DND-41 (cell line): ENCODE data around the gene C16orf74.

Experiments used
- ATAC-seq: fragments of 200-7000 bp; cut with Tn5 transposase; 3 replicates; pipeline ENCODE4 v1.9.1; 2021; ENCODE audit warnings: low read depth; ENCODE audit not compliant: insufficient read depth
- DNase-seq: peaks from one replicate; pipeline ENCODE4 v3.0.0-alpha.2; 2020
- H2AFZ ChIP-seq: 2 replicates; pipeline ENCODE4 v1.6.0; 2012; ENCODE audit warnings: low read depth, low read length
- H3K27ac ChIP-seq: 2 replicates; pipeline ENCODE4 v1.5.1; 2012; ENCODE audit warnings: low read length, inconsistent platforms
- H3K27me3 ChIP-seq: fragments of 200-600 bp; sonication (generic); 2 replicates; pipeline ENCODE4 v1.6.0; 2012; ENCODE audit warnings: low read length, mild to moderate bottlenecking, inconsistent platforms; ENCODE audit not compliant: insufficient read depth, poor library complexity
- H3K36me3 ChIP-seq: 2 replicates; pipeline ENCODE4 v1.5.1; 2012; ENCODE audit warnings: low read length, inconsistent platforms; ENCODE audit not compliant: insufficient read depth
- H3K4me1 ChIP-seq: 2 replicates; pipeline ENCODE4 v1.5.1; 2012; ENCODE audit warnings: mild to moderate bottlenecking, low read length; ENCODE audit not compliant: insufficient read depth
- H3K4me2 ChIP-seq: 2 replicates; pipeline ENCODE4 v1.6.0; 2012; ENCODE audit warnings: mild to moderate bottlenecking, moderate library complexity, low read length, inconsistent platforms; ENCODE audit not compliant: insufficient read depth
- H3K4me3 ChIP-seq, 2 experiments: fragments of 200-600 bp in 1 of 2; shearing (Covaris generic) in 1 of 2; 2 replicates each; pipeline ENCODE4 v1.5.1; 2012 to 2016; ENCODE audit warnings: inconsistent platforms in 2 of 2, low read length in 2 of 2, mild to moderate bottlenecking in 2 of 2, low read depth in 1 of 2, moderate library complexity in 1 of 2
- H3K79me2 ChIP-seq: 2 replicates; pipeline ENCODE4 v1.6.0; 2012; ENCODE audit warnings: low read length, inconsistent platforms; ENCODE audit not compliant: insufficient read depth
- H3K9ac ChIP-seq: 2 replicates; pipeline ENCODE4 v1.6.0; 2012; ENCODE audit warnings: low read depth, mild to moderate bottlenecking, inconsistent platforms, low read length, moderate library complexity
- H3K9me3 ChIP-seq: 2 replicates; pipeline ENCODE4 v1.5.1; 2012; ENCODE audit warnings: low read length, moderate library complexity, mild to moderate bottlenecking, inconsistent platforms; ENCODE audit not compliant: insufficient read depth, severe bottlenecking
- H4K20me1 ChIP-seq: 2 replicates; pipeline ENCODE4 v1.6.0; 2012; ENCODE audit warnings: low read length; ENCODE audit not compliant: insufficient read depth
- EZH2 ChIP-seq: IDR thresholded peaks from 3 replicates; pipeline ENCODE4 v1.6.1; 2012; ENCODE audit warnings: borderline replicate concordance, low read depth, mild to moderate bottlenecking, moderate library complexity, low read length, inconsistent platforms; ENCODE audit not compliant: severe bottlenecking
- TF ChIP-seq, protein P1 (sequence below): IDR thresholded peaks from 2 replicates; pipeline ENCODE4 v1.5.1; 2012; ENCODE audit warnings: borderline replicate concordance, low read length, moderate library complexity, mild to moderate bottlenecking; ENCODE audit not compliant: poor library complexity, severe bottlenecking; ENCODE audit errors: extremely low read depth

C16orf74 gene

DNA sequence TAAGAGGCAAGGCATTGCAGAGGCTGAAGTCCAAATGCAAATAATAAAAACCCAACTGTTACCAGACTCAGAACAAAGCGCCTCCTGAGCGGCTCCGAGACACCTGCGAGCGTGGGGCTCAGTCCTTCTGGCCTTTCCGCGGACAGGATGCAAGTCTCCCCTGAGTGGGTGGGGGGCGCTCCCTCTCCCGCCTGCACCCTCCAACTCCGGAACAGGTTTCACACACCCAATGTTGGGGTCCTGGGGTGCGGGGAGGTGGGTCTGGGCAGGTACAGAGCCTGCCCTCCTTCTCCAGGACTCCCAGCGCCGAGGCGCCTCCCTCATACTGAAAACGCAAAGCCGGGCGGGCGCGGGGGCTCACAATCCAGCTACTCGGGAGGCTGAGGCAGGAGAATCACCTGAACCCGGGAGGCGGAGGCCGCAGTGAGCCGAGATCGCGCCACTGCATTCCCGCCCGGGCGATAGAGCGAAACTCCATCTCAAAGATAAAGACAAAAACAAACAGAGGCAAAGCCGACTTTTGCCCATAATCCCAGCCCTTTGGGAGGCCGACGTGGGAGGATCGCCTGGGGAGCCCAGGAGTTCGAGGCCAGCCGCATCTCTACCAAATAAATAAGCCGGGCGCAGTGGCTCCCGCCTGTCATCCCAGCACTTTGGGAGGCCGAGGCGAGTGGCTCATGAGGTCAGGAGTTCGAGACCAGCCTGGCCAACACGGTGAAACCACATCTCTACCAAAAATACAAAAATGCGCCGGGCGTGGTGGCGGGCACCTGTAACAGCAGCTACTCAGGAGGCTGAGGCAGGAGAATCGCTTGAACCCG lies 63.0 kb downstream of the C16orf74 start:
- H3K36me3 ChIP-seq, result peaks cover 32% of the 10 kb centered on the region
- peaks cover 40% of the 10 kb centered on the region for H4K20me1 ChIP-seq
- peak overlapping the region; percentile 88 for H3K27ac ChIP-seq
- H3K4me2 ChIP-seq, result peak overlapping the region; percentile 87
- peaks cover 43% of the 10 kb centered on the region for H3K4me1 ChIP-seq
- ATAC-seq, result no peak
- H3K27me3 ChIP-seq, result peaks cover 2% of the 10 kb centered on the region
- DNase-seq, result peak; percentile 36
- peak overlapping the region; percentile 93 to 98; a peak in 3 of 4 replicates for H3K4me3 ChIP-seq
- H3K9ac ChIP-seq, result peak overlapping the region; percentile 92
- peaks cover 57% of the 10 kb centered on the region for H3K79me2 ChIP-seq
- TF ChIP-seq, protein P1, sequence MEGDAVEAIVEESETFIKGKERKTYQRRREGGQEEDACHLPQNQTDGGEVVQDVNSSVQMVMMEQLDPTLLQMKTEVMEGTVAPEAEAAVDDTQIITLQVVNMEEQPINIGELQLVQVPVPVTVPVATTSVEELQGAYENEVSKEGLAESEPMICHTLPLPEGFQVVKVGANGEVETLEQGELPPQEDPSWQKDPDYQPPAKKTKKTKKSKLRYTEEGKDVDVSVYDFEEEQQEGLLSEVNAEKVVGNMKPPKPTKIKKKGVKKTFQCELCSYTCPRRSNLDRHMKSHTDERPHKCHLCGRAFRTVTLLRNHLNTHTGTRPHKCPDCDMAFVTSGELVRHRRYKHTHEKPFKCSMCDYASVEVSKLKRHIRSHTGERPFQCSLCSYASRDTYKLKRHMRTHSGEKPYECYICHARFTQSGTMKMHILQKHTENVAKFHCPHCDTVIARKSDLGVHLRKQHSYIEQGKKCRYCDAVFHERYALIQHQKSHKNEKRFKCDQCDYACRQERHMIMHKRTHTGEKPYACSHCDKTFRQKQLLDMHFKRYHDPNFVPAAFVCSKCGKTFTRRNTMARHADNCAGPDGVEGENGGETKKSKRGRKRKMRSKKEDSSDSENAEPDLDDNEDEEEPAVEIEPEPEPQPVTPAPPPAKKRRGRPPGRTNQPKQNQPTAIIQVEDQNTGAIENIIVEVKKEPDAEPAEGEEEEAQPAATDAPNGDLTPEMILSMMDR, result no peak
- no peaks in the 10 kb centered on the region for H3K9me3 ChIP-seq
- H2AFZ ChIP-seq, result peak overlapping the region; percentile 96; the same call in 1 of the 2 replicates

DNA sequence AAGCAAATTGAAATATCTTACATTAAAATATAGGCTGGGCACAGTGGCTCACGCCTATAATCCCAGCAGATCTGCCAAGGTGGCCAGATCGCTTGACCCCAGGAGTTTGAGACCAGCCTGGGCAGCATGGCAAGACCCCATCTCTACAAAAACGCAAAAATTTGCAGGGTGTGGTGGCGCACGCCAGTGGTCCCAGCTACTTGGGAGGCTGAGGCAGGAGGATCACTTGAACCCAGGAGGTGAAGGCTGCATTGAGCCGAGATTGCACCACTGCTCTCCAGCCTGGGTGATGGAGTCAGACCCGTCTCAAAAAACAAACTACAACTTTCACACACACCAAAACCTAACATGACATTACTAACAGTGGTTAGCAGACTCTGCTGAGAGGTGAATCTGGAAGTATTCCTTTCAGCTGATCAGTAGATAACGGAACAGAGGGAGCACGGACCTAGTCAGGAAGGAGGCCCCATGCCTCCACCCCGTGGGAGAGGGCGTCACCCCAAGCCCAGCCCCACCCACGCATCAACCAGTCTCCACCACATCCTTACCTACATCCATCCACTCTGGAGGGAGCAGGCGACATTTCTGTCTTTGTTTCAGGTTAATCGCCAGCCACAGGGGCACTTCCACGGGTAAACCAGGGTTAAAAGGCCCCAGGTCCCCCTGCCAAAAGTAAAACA lies 63.8 kb downstream of the C16orf74 start:
- ATAC-seq, result peak; percentile 29; the same call in 1 of the 3 replicates
- H4K20me1 ChIP-seq, result peaks cover 48% of the 10 kb centered on the region
- H3K36me3 ChIP-seq, result peaks cover 41% of the 10 kb centered on the region
- H3K9me3 ChIP-seq, result no peaks in the 10 kb centered on the region
- no peak overlapping the region for H2AFZ ChIP-seq
- H3K27me3 ChIP-seq, result peaks cover 2% of the 10 kb centered on the region
- peak overlapping the region; percentile 87 for H3K4me2 ChIP-seq
- H3K79me2 ChIP-seq, result peaks cover 64% of the 10 kb centered on the region
- peak overlapping the region; percentile 92 for H3K9ac ChIP-seq
- peak overlapping the region; percentile 93 to 98; a peak in 3 of 4 replicates for H3K4me3 ChIP-seq
- H3K4me1 ChIP-seq, result peaks cover 43% of the 10 kb centered on the region
- TF ChIP-seq, protein P1, result no peak
- no peak for TF ChIP-seq EZH2
- H3K27ac ChIP-seq, result no peak overlapping the region; the same call in 1 of the 2 replicates
- DNase-seq, result peak; percentile 48

DNA sequence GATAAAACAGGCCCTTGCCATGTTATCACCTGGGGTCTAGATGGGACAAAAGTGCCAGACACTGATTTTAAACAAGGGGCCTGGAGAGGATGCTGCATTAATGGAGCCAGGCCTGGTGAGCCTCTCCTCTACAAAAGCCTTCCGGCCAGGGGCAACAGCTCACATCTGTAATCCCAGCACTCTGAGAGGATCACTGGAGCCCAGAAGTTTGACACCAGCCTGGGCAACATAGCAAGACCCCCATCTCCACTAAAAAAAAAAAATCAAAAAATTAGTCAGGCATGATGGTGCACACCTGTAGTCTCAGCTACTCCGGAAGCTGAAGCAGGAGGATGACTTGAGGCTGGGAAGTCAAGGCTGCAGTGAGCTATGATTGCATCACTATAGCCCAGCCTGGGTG lies 65.6 kb downstream of the C16orf74 start:
- Histone ChIP-seq H2AFZ (no peak overlapping the region), H3K79me2 (peaks cover 71% of the 10 kb centered on the region), H3K27me3 (no peaks in the 10 kb centered on the region), H3K27ac (no peak overlapping the region), H3K9ac (no peak overlapping the region), H3K4me1 (peaks cover 43% of the 10 kb centered on the region), H4K20me1 (peaks cover 60% of the 10 kb centered on the region), H3K36me3 (peaks cover 57% of the 10 kb centered on the region), H3K4me2 (peak overlapping the region; percentile 19; the same call in 1 of the 2 replicates), H3K9me3 (no peaks in the 10 kb centered on the region), H3K4me3 (no peak overlapping the region)
- no peak for ATAC-seq
- TF ChIP-seq EZH2, result no peak
- TF ChIP-seq, protein P1, result no peak
- no peak for DNase-seq
